ENCODE measurements around the gene GNB4. TPM values are rescaled to one million over a fixed set of nuclear protein-coding genes. Genes with fewer than 3 reads are reported as not detected.

Gene GNB4
- total RNA-seq, 1 donor from 2014 or later = 163 TPM

DNA sequence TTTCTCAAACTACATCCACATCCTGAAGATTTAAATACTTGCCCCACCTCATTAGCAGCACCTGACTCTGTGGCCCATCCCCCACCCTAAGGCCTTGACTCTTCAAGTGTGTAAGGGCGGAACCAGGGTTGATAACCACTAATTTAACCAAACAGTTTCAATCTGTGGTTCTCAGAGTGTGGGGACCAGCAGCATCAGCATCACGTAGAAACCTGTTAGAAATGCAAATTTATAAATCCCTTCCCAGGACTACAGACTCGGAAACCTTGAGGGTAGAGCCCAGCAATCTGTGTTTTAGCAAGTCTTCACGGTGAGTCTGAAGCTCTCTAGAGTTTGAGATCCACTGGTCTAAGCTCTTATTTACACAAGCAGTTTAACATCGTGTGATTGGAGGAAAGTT lies 12.4 kb downstream of the GNB4 start:
- FAIRE-seq (no peak), DNase-seq (ENCODE audit: low spot score in 2 of 2) (no peak)

DNA sequence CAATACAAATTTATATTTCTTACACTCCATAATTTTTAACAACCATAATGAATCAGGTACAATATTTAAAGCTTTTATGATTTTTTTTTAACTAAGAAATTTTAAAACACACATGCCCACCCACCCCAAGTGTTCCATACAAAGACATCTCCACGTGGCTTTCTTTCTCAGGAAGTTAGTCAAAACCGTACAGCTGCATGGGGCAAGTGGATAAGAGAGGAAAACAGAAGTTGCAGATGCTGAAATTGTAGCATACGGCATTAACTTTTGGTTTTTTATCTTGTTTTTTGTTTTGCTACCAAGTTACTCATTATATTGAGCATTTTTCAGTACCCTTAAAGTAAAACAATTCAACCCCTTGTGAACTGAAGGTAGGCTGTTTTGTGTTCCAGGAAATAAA lies 14.8 kb downstream of the GNB4 start:
- DNase-seq (ENCODE audit: low spot score in 2 of 2) = no peak
- no peak for FAIRE-seq

DNA sequence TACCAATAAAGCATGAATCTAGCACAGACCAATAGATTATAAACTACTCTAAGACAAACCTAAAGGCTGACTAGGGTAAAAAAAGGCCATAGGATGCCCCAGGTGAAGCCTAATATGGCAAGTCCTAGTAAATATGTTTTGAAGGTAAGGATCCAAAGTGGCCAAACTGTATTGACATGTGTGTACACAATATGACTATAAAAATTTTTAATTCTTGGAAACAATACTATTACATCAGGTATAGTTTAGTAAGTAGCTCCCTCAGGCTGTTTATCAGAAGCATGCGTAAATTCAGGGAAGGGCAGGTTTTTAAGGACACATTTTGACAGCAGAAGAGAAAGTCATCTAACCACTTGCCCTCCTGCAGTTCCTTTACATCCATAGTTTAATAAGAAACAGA lies 18.8 kb downstream of the GNB4 start:
- FAIRE-seq = no peak
- DNase-seq (ENCODE audit: low spot score in 2 of 2) = no peak

DNA sequence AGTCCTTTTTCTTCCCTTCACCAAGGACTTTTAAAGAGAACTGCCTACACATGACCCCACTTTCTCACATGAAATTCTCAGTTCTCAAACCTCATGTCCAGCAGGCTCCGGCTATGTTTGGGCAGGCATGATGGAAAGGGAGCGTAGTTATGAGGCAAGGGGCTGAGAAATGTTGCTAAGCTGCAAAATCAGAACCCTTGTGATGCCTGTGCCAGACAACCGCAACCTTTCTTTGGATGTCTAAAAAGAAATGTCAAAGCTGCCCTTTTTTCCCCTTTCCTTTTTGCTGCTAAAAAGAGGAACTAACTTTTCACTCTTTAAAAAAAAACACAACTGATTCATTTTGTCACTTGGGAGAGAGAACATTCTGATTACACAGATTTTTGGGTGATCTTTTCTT lies 19.2 kb downstream of the GNB4 start:
- DNase-seq (ENCODE audit: low spot score in 2 of 2) = no peak
- no peak for FAIRE-seq

- FAIRE-seq (no peak), DNase-seq (ENCODE audit: low spot score in 2 of 2) (no peak)
Observed at GRCh38 chr3:179430277-179430870, 20.9 kb downstream of the GNB4 start.

DNA sequence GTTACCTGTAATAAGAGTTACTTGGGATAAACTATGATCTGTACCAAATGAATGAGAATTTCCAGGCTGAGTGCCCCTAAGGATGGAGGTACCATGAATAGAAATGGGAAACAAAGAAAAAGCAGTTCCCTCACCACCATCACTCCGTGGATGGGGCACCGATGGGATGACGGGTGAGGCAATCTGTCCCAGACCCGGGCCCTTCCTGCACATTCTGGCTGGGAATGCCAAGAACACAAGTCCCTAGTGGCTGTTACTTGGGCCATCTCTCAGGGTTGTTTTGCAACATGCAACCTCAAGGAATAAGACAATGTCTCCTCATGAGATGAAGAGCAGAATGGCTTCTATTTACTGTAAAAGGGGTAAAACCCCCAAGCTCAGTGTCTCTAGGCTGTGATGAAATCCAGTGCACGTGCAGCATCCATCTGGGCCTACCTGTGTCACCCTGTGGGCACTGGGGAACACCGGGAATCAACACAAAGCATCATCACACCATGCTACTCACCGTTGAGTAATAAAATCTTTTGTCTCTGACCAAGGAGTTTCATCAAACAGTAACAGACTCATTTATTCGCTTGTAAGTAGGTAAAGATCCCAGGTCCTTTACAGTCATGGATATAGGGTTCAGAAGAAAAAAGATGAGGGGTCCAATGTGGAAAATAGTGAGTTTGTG lies 22.3 kb downstream of the GNB4 start:
- FAIRE-seq = no peak

DNA sequence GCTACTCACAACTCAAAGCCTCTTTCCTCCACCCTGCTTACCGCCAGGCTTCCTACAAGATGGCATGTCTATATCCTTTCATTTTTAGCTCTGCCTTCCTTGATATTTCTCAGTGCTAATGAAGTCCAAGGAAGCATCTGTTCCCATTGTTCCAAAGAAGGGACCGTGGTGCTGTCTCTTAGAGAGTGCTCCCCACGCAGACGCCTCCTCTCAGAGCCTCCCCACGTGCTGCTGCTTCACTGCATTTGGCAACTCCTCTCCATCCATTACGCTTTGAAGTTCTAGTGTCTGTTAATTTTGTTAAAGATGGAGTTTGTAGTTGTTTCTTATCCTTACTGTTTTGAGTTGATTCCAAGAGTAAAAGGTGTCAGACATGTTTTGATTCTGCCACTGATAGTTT lies 26.2 kb downstream of the GNB4 start:
- FAIRE-seq (no peak), DNase-seq (ENCODE audit: low spot score in 2 of 2) (no peak)

More for the DNA sequence above, 22.3 kb downstream of the GNB4 start:
- DNase-seq (ENCODE audit: low spot score in 2 of 2) = no peak

- no peak for FAIRE-seq
- peak; percentile 6 to 30 for DNase-seq (ENCODE audit: low spot score in 2 of 2)
Observed at GRCh38 chr3:179421500-179421899, 29.8 kb downstream of the GNB4 start.

GRCh38 chr3:179418610-179419009 lies 32.7 kb downstream of the GNB4 start:
- FAIRE-seq (no peak), DNase-seq (ENCODE audit: low spot score in 2 of 2) (no peak)

DNA sequence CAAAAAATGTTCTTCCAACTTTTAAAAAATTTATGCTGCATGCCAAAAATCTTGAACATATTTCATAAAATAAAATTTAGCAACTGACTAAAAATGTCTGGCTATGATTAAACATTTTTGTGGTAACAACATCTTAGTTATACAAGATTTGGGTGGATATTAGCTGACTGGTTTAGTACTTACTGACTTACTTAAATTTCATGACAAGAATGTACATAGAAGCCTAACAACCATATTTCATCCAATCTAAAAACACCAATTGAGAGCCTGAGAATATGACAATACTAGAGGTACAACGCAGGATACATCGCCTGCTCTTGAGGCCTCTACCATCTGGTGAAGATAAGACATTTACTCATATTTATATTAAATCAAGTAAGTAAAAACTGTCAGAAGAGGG lies 34.6 kb downstream of the GNB4 start:
- no peak for DNase-seq (ENCODE audit: low spot score in 2 of 2)
- FAIRE-seq = no peak

DNA sequence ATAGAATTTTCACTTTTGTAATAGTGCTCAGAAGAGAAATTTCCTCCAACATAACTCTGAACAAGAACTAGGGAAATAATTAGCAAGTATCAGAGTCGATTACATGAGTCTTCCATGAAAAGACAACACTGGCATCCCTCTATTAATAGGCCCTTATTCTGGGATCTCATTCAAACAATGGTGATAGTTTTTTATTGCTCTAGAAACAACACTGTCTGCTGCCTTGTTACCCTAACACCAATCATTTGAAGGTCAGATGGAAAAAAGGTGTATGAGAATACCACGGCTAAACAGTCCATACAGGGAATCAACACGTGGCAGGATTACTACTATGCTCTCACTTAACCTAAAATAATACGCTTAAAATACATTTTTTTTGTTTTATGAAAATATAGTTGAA lies 35.9 kb downstream of the GNB4 start:
- no peak for DNase-seq (ENCODE audit: low spot score in 2 of 2)
- no peak for FAIRE-seq

DNA sequence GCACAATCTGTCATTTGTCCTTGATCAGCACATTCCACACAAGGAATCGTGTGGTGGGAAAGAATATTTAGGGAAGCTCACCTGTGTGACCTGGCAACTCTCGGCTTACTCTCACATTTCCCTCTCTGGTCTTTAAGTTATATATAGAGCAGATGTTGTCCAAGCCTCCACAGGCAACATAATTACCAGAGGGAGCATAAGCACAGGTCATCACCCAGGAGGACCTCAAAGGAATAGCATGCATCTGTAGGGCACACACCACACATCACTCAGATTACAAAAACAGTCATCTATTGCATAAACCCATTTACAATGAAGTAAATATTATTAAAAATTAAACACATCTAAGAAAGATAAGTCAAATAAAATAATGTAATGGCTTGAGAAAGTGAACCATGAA lies 36.5 kb downstream of the GNB4 start:
- FAIRE-seq (no peak), DNase-seq (ENCODE audit: low spot score in 2 of 2) (no peak)

GRCh38 chr3:179410999-179411398 lies 40.3 kb downstream of the GNB4 start:
- no peak for FAIRE-seq
- DNase-seq (ENCODE audit: low spot score in 2 of 2) = no peak

GRCh38 chr3:179410331-179410730 lies 40.9 kb downstream of the GNB4 start:
- FAIRE-seq (no peak), DNase-seq (ENCODE audit: low spot score in 2 of 2) (no peak)

- DNase-seq (ENCODE audit: low spot score in 2 of 2) (no peak), FAIRE-seq (no peak)
Observed at GRCh38 chr3:179404307-179404706, 47.0 kb downstream of the GNB4 start.

- DNase-seq (ENCODE audit: low spot score in 2 of 2) (no peak), FAIRE-seq (no peak)
Observed at GRCh38 chr3:179402963-179403362, 48.3 kb downstream of the GNB4 start.

- DNase-seq (ENCODE audit: low spot score in 2 of 2) = no peak
- FAIRE-seq = peak; percentile 26
Observed at GRCh38 chr3:179401561-179401960, 49.7 kb downstream of the GNB4 start.

GRCh38 chr3:179398574-179399231 lies 52.6 kb downstream of the GNB4 start:
- DNase-seq (ENCODE audit: low spot score in 2 of 2) (no peak), FAIRE-seq (no peak)

- no peak for FAIRE-seq
- no peak for DNase-seq (ENCODE audit: low spot score in 2 of 2)
Observed at GRCh38 chr3:179391906-179392305, 59.4 kb downstream of the GNB4 start.

DNA sequence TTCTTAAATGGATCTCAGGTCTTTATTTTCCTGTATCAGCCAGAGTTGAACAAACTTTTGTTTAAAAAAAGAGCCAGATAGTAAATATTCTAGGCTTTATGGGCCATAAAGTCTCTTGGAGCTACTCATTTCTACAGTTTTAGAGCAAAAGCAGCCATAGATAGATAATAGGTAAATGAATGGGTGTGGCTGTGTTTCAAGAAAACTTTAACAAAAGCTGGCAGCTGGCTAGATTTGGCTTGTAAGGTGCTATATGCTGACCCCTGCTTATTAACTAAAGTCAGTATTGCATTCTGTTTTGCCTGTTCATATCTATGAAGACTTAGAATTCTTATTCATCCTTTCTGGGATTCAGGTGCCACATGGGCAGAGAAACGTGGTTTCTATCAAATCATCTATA lies 74.8 kb downstream of the GNB4 start:
- FAIRE-seq = no peak
- DNase-seq (ENCODE audit: low spot score in 2 of 2) = no peak

GRCh38 chr3:179375091-179375999 lies 75.9 kb downstream of the GNB4 start:
- FAIRE-seq = no peak
- no peak for DNase-seq (ENCODE audit: low spot score in 2 of 2)

All from frontal cortex (tissue), 4 donors.